Measurements from ENCODE around the gene SCEL.
"Not testable (repeated sequence)": the region's sequence is repeated elsewhere in the genome, so short reads cannot be mapped to it uniquely, and the experiment has no call there.

SCEL gene

GRCh38 chr13:77662301-77662700 lies 126.8 kb downstream of the SCEL start:
- DNase-seq (ENCODE audit: low read depth in 3 of 3) = not testable (repeated sequence)

- not testable (repeated sequence) for DNase-seq (ENCODE audit: low read depth in 3 of 3)
Measured at GRCh38 chr13:77662831-77663230, 127.3 kb downstream of the SCEL start.

- no peak for DNase-seq (ENCODE audit: low read depth in 3 of 3)
Measured at GRCh38 chr13:77674852-77675251, 139.3 kb downstream of the SCEL start.

GRCh38 chr13:77678691-77679235 lies 143.3 kb downstream of the SCEL start:
- DNase-seq (ENCODE audit: low read depth in 3 of 3) = no peak

- no peak for DNase-seq (ENCODE audit: low read depth in 3 of 3)
Measured at GRCh38 chr13:77687799-77688198, 152.3 kb downstream of the SCEL start.

GRCh38 chr13:77691871-77692270 lies 156.4 kb downstream of the SCEL start:
- DNase-seq (ENCODE audit: low read depth in 3 of 3) = no peak

GRCh38 chr13:77692746-77693448 lies 157.4 kb downstream of the SCEL start:
- no peak for DNase-seq (ENCODE audit: low read depth in 3 of 3)

- DNase-seq (ENCODE audit: low read depth in 3 of 3) = no peak
Measured at GRCh38 chr13:77693449-77693940, 158.0 kb downstream of the SCEL start.

Data from stimulated activated CD4-positive, alpha-beta T cell treated with anti-CD3 and anti-CD28 coated beads, TNF-alpha, amount 100 ng/mL, for 48 hours (primary cell).